Activated naive CD8-positive, alpha-beta T cell treated with anti-CD3 and anti-CD28 coated beads, Interleukin-2, amount 50 U/mL, for 16 hours (primary cell): ENCODE measurements around the gene NCKAP5L.

ENCODE experiments used
- DNase-seq: peaks from one replicate; pipeline ENCODE4 v3.0.0-alpha.2; 2020; ENCODE audit warnings: low read depth, low spot score

The NCKAP5L gene

GRCh38 chr12:49741882-49742620 is 86.2 kb downstream of the NCKAP5L start:
- peak; percentile 70 for DNase-seq
